ENCODE results near the gene IZUMO2. TPM values are rescaled to one million over a fixed set of nuclear protein-coding genes. Genes with fewer than 3 reads are reported as not detected.
"Not testable (repeated sequence)": the region's sequence is repeated elsewhere in the genome, so short reads cannot be mapped to it uniquely, and the experiment has no call there.

IZUMO2 gene
- total RNA-seq, 2 donors from 2014 or later = not detected

DNA sequence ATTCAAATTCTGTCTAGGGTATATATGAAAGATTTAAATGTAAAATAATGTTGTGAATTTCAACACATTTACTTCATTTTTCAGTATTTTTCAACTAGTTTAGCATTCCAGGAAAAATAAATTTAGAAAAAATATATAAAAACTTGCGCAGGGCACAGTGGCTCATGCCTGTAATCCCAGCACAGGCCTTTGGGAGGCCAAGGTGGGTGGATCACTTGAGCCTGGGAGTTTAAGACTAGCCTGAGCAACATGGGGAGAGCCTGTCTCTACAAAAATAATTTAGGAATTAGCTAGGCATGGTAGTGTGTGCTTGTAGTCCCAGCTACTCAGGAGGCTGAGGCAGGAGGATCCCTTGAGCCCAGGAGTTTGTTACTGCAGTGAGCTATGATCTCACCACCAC, 21.2 kb downstream of the IZUMO2 start:
- not testable (repeated sequence) for H3K27ac Mint-ChIP-seq; H3K9me3 ChIP-seq (ENCODE audit: control insufficient read depth, low read length, poor library complexity, severe bottlenecking); ATAC-seq; DNase-seq; H3K27me3 Mint-ChIP-seq; H3K4me3 Mint-ChIP-seq; H3K36me3 Mint-ChIP-seq (ENCODE audit: low read depth); H3K4me1 Mint-ChIP-seq

DNA sequence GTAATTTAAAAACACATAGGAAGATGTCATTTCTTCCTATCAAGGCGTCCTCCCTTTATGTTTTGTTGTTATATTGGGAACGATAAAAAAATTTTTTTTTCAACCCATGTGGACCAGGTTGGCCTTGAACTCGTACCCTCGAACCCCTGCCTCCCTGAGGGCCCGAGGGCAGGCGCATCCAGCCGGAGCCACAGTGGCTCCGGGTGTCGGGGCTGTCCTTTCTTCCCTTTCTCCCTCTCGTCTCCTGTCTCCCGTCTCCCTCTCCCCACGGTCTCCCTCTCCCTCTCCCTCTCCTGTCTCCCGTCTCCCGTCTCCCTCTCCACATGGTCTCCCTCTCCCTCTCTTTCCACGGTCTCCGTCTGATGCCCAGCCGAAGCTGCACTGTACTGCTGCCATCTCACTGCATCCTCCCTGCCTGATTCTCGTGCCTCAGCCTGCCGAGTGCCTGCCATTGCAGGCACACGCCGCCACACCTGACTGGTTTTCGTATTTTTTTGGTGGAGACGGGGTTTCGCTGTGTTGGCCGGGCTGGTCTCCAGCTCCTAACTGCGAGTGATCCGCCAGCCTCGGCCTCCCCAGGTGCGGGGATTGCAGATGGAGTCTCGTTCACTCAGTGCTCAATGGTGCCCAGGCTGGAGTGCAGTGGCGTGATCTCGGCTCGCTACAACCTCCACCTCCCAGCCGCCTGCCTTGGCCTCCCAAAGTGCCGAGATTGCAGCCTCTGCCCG, 22.8 kb downstream of the IZUMO2 start:
- H3K36me3 Mint-ChIP-seq (ENCODE audit: low read depth); H3K9me3 ChIP-seq (ENCODE audit: control insufficient read depth, low read length, poor library complexity, severe bottlenecking); H3K4me3 Mint-ChIP-seq; H3K27me3 Mint-ChIP-seq; ATAC-seq; DNase-seq; H3K27ac Mint-ChIP-seq; H3K4me1 Mint-ChIP-seq: not testable (repeated sequence)

DNA sequence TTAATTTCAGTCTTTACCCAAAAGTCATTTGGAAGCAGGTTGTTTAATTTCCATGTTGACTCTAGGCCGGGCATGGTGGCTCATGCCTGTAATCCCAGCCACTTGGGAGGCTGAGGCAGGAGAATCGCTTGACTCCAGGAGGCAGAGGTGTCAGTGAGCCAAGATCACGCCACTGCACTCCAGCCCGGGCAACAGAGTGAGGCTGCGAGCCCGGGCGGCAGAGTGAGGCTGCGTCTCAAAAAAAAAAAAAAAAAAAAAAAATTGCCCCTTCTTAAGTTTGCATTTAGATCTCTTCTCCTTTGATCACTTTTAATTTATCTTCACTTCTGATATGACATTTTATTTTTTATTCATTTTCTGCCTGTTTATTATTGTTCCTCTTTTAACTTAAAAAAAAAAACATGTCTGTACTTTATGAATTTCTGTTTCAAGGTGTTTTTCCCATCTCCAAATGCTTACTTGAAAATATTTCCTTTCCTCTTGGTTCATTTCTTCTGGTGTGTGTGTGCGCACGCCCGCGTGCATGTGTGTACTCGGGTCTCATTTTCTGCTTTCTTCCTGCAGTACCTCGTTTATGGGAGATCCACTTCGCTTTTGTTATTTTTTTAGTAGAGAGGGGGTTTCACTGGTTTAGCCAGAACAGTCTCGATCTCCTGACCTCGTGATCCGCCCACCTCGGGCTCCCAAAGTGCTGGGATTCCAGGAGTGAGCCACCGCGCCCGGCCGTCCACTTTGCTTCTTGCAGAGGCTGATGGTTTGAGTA, 26.3 kb downstream of the IZUMO2 start:
- not testable (repeated sequence) for DNase-seq; H3K4me3 Mint-ChIP-seq; H3K36me3 Mint-ChIP-seq (ENCODE audit: low read depth); H3K4me1 Mint-ChIP-seq; H3K27ac Mint-ChIP-seq; ATAC-seq; H3K9me3 ChIP-seq (ENCODE audit: control insufficient read depth, low read length, poor library complexity, severe bottlenecking); H3K27me3 Mint-ChIP-seq

DNA sequence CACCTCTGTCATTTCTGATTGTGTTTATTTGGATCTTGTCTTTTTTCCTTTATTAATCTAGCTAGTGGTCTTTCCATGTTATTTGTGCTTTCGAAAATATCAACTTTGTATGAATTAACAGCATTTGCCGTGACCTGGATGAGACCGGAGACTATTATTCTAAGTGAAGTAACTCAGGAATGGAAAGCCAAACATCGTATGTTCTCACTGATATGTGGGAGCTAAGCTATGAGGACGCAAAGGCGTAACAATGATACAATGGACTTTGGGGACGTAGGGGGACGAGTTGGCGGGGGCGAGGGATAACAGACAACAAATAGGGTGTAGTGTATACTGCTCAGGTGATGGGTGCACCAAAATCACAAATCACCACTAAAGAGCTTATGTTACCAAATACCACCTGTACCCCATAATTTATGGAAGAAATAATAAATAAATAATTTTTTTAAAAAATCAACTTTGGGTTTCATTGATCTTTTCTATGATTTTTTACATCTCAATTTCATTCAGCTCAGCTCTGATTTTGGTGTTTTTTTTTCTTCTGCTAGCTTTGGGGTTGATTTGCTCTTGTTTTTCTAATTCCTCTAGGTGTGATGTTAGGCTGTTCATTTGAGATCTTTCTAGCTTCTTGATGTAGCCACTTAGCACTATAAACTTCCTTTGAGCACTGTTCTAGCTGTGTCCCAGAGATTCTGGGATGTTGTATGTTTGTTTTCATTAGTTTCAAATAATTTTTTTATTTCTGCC, 27.1 kb downstream of the IZUMO2 start:
- not testable (repeated sequence) for H3K9me3 ChIP-seq (ENCODE audit: control insufficient read depth, low read length, poor library complexity, severe bottlenecking); H3K27me3 Mint-ChIP-seq; H3K27ac Mint-ChIP-seq; DNase-seq; H3K4me1 Mint-ChIP-seq; H3K4me3 Mint-ChIP-seq; ATAC-seq; H3K36me3 Mint-ChIP-seq (ENCODE audit: low read depth)

DNA sequence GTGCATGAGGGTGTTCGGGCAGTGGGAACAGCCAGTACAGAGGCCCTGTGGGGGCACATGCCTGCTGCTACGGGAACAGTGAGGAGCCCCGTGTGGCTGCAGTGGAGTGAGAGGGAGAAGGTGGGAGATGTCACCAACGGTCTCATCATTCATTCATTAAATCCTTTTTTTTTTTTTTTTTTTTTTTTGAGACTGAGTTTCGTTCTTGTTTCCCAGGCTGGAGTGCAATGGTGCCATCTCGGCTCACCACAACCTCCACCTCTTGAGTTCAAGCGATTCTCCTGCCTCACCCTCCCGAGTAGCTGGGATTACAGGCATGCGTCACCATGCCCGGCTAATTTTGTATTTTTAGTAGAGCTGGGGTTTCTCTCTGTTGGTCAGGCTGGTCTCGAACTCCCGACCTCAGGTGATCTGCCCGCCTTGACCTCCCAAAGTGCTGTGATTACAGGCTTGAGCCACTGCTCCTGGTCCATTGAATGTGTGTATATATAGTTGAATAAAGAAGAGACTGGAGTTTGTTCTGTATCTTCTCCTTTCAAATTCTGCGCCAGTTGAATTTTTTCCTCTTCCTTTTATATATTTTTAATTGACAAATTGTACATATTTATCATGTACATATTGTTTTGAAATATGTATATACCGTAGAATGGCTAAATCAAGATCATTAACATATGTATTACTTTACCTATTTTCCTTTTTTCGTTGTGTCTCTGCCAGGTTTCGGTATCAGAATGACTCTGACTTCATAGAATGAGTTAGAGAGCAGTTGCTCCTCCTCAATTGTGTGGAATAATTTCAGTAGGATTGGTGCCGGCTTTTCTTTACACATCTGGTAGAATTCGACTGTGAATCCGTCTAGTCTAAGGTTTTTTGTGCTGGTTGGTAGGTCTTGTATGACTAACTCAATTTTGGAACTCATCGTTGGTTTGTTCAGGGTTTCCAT, 28.0 kb downstream of the IZUMO2 start:
- H3K36me3 Mint-ChIP-seq (ENCODE audit: low read depth); H3K4me3 Mint-ChIP-seq; H3K9me3 ChIP-seq (ENCODE audit: control insufficient read depth, low read length, poor library complexity, severe bottlenecking); ATAC-seq; H3K27me3 Mint-ChIP-seq; DNase-seq; H3K4me1 Mint-ChIP-seq; H3K27ac Mint-ChIP-seq: not testable (repeated sequence)

DNA sequence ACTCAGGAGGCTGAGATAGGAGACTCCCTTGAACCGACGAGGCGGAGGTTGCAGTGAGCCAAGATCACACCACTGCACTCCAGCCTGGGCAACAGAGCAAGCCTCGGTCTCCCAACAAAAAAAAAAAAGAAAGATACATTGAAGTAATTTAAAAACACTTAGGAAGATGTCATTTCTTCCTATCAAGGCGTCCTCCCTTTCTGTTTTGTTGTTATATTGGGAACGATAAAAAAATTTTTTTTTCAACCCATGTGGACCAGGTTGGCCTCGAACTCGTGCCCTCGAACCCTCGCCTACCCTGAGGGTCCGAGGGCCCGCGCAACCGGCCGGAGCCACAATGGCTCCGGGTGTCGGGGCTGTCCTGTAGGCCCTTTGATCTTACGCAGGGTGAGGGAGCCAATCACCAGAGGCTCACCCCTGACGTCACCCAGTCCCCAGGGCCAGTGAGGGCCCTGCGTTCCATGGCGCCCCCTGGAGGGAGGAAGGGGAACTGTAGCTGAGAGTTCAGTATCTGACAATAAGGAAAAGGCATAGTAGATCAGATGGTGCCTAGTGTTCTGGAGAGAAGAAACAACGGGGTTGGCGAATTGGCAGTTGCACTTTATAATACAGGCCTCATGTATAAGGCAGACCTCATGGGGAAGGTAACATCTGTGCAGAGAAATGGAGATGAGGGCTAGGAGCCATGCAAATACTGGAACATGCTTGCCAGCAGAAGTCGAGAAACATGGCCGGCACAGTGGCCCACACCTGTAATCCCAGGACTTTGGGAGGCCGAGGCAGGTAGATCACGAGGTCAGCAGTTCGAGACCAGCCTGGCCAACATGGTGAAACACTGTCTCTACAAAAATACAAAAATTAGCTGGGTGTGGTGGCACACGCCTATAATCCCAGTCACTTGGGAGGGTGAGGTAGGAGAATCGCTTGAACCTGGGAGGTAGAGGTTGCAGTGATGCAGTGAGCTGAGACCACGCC, 29.3 kb downstream of the IZUMO2 start:
- not testable (repeated sequence) for ATAC-seq

DNA sequence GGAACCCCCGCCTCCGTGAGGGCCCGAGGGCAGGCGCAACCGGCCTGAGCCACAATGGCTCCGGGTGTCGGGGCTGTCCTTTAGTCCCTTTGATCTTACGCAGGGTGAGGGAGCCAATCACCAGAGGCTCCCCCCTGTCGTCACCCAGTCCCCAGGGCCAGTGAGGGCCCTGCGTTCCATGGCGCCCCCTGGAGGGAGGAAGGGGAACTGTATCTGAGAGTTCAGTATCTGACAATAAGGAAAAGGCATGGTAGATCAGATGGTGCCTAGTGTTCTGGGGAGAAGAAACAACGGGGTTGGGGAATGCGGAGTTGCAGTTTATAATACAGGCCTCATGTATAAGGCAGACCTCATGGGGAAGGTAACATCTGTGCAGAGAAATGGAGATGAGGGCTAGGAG, 59.1 kb downstream of the IZUMO2 start:
- not testable (repeated sequence) for H3K4me1 Mint-ChIP-seq; ATAC-seq; DNase-seq; H3K4me3 Mint-ChIP-seq; H3K27me3 Mint-ChIP-seq; H3K36me3 Mint-ChIP-seq (ENCODE audit: low read depth); H3K27ac Mint-ChIP-seq; H3K9me3 ChIP-seq (ENCODE audit: control insufficient read depth, low read length, poor library complexity, severe bottlenecking)

More for the DNA sequence above, 29.3 kb downstream of the IZUMO2 start:
- not testable (repeated sequence) for H3K27ac Mint-ChIP-seq; DNase-seq; H3K9me3 ChIP-seq (ENCODE audit: control insufficient read depth, low read length, poor library complexity, severe bottlenecking); H3K4me3 Mint-ChIP-seq; H3K4me1 Mint-ChIP-seq; H3K27me3 Mint-ChIP-seq; H3K36me3 Mint-ChIP-seq (ENCODE audit: low read depth)

DNA sequence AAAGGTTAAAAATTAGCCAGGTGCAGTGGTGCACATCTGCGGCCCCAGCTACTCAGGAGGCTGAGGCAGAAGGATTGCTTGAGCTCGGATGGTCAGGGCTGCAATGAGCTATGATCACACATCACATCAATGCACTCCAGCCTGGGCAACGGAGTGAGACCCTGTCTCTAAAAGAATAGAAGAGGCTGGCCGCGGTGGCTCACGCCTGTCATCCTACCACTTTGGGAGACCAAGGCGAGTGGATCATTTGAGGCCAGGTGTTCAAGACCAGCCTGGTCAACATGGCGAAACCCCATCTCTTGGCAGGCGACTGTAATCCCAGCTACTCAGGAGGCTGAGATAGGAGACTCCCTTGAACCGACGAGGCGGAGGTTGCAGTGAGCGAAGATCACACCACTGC, 59.7 kb downstream of the IZUMO2 start:
- not testable (repeated sequence) for H3K9me3 ChIP-seq (ENCODE audit: control insufficient read depth, low read length, poor library complexity, severe bottlenecking); DNase-seq; H3K27ac Mint-ChIP-seq; H3K36me3 Mint-ChIP-seq (ENCODE audit: low read depth); H3K4me3 Mint-ChIP-seq; H3K27me3 Mint-ChIP-seq; H3K4me1 Mint-ChIP-seq; ATAC-seq

Other genes with a start within 250 kb of the IZUMO2 start
- gene ATF5, start 234.1 kb downstream of the IZUMO2 start, total RNA-seq = 10 to 100 TPM; 31.8 to 36.0 TPM
- gene NUP62, start 233.8 kb downstream of the IZUMO2 start, total RNA-seq = 10 to 100 TPM; 46.8 to 62.4 TPM
- not detected for gene SIGLEC11, start 202.1 kb downstream of the IZUMO2 start, total RNA-seq
- 10 to 100 TPM; 67.2 to 79.3 TPM for gene VRK3, start 137.9 kb downstream of the IZUMO2 start, total RNA-seq
- 1 to 10 TPM; 7.0 to 8.9 TPM for gene ZNF473, start 137.3 kb downstream of the IZUMO2 start, total RNA-seq
- not detected for gene MYH14, start 40.3 kb upstream of the IZUMO2 start, total RNA-seq
- 1 to 10 TPM; 1.4 to 2.0 TPM for gene KCNC3, start 166.1 kb upstream of the IZUMO2 start, total RNA-seq
- under 1 TPM; 0.73 to 0.99 TPM for gene NAPSA, start 202.4 kb upstream of the IZUMO2 start, total RNA-seq
- 100 to 1,000 TPM; 208 to 276 TPM for gene NR1H2, start 213.2 kb upstream of the IZUMO2 start, total RNA-seq
- gene POLD1, start 221.1 kb upstream of the IZUMO2 start, total RNA-seq = 10 to 100 TPM; 23.5 to 26.6 TPM